Spleen (tissue), 11 donors: ENCODE results near the gene DAB1. TPM values are rescaled to one million over a fixed set of nuclear protein-coding genes. Genes with fewer than 3 reads are reported as not detected.

Experiments used
- DNase-seq: peaks from one replicate; pipeline ENCODE4 v3.0.0-alpha.2; 2020
- H3K27ac ChIP-seq, 8 donors: fragments of 200-600 bp; sonication (generic) in 7 of 8; 1 replicate in 4 of 8; 2 replicates in 4 of 8; pipeline versions ENCODE4 v1.5.0 to v1.8.0; 2016 to 2021; ENCODE audit warnings: inconsistent platforms in 4 of 8, mild to moderate bottlenecking in 4 of 8, moderate library complexity in 1 of 8
- H3K27me3 ChIP-seq, 7 donors: fragments of 200-600 bp; sonication (generic) in 6 of 7; replicated peaks in 1 of 7; 1 replicate in 4 of 7; 2 replicates in 3 of 7; pipeline versions ENCODE4 v1.5.0 to v1.8.0; 2016 to 2021; ENCODE audit warnings: inconsistent platforms in 3 of 7, mild to moderate bottlenecking in 1 of 7
- H3K36me3 ChIP-seq, 6 donors: fragments of 200-600 bp; sonication (generic) in 5 of 6; 1 replicate in 4 of 6; 2 replicates in 2 of 6; pipeline versions ENCODE4 v1.5.0 to v1.8.0; 2016 to 2021; ENCODE audit warnings: inconsistent platforms in 2 of 6
- H3K4me1 ChIP-seq, 6 donors: fragments of 200-600 bp; sonication (generic) in 5 of 6; 1 replicate in 3 of 6; 2 replicates in 3 of 6; pipeline versions ENCODE4 v1.5.0 to v1.8.0; 2016 to 2021; ENCODE audit warnings: inconsistent platforms in 3 of 6
- H3K4me3 ChIP-seq, 8 donors: fragments of 200-600 bp; sonication (generic) in 7 of 8; 1 replicate in 4 of 8; 2 replicates in 4 of 8; pipeline versions ENCODE4 v1.5.0 to v1.8.0; 2016 to 2021; ENCODE audit warnings: inconsistent platforms in 4 of 8, mild to moderate bottlenecking in 4 of 8, moderate library complexity in 2 of 8
- H3K9me3 ChIP-seq, 8 donors: fragments of 200-600 bp; sonication (generic) in 7 of 8; 1 replicate in 4 of 8; 2 replicates in 4 of 8; pipeline versions ENCODE4 v1.5.0 to v1.8.0; 2016 to 2021; ENCODE audit warnings: inconsistent platforms in 4 of 8
- POLR2A ChIP-seq, 3 donors: fragments of 450-650 bp; IDR thresholded peaks; one replicate each; pipeline ENCODE4 v1.5.1; 2017; ENCODE audit warnings: antibody characterized with exemption in 3 of 3, mild to moderate bottlenecking in 1 of 3
- POLR2AphosphoS5 ChIP-seq, 3 donors: sonication (generic); formaldehyde crosslinking; IDR thresholded peaks; one replicate each; pipeline ENCODE4 v1.5.1; 2017; ENCODE audit warnings: antibody characterized with exemption in 3 of 3
- WGBS, 5 donors: extraction: QIAGEN DNeasy Blood & Tissue Kit in 3 of 5; methylation state at CpG; one replicate each; pipeline versions ENCODE4 v1.1.5 to v1.1.7; 2013 to 2018; 5-methylcytosine and 5-hydroxymethylcytosine counted together
- intact Hi-C: fragments of 100-400 bp; cut with DNase I; formaldehyde crosslinking; loops from one replicate; pipeline ENCODE4 v1.15.0; 2023; ENCODE audit warnings: low total_unique reads
- polyA plus RNA-seq, 3 donors: library from polyadenylated mRNA; stranded (reverse); fragments of 200-250 nt; gene quantifications; one replicate each; pipeline ENCODE4 v1.2.1, GENCODE V29; 2013
- total RNA-seq, 7 donors: library from RNA; depleted of rRNA in 3 of 7; stranded (reverse); fragments of >200 nt in 3 of 7; fragmentation: NEBNext Ultra II Directional in 4 of 7; extraction: Animal tissue kit (Norgen Biotek cat#: 25700) in 4 of 7; gene quantifications; one replicate each; pipeline versions ENCODE4 v1.1.0 to v1.2.1, GENCODE V29; 2016 to 2021
- TF ChIP-seq, protein P1 (sequence below), 11 experiments: fragments of 200-600 bp in 7 of 11; fragments of 450-650 bp in 4 of 11; sonication (generic) in 4 of 11; IDR thresholded peaks in 8 of 11; conservative IDR thresholded peaks in 3 of 11; 1 replicate in 7 of 11; 2 replicates in 4 of 11; pipeline versions ENCODE4 v1.4.0 to v1.8.0; 2016 to 2021; ENCODE audit warnings: antibody characterized with exemption in 11 of 11, inconsistent platforms in 4 of 11, mild to moderate bottlenecking in 1 of 11
- donor health status: healthy with polysubstance abuse.
- donor health status: DM: no; HTN: no; CAD: no; lungs with moderate emphysema.
- donor health status: DM: no; HTN: no; CAD: no.
- donor health status: Bipolar disorder and iron deficiency.
- donor health status: healthy.
- donor health status: DM: no; HTN: no; CAD: no.
- donor health status: DM: yes; HTN: yes; CAD: no.

Gene DAB1
- total and polyA plus RNA-seq, 10 donors, result 0.03 to 0.70 (median 0.26) TPM; not detected in 1

GRCh38 chr1:57061369-57061768 lies 362.5 kb downstream of the DAB1 start:
- no peaks in the 10 kb centered on the region for H3K9me3 ChIP-seq
- 57 to 87% (median 78%) methylated on average over 1 of the region's 1 CpG for WGBS, 5 donors
- no peak overlapping the region for H3K27ac ChIP-seq
- no peaks in the 10 kb centered on the region for H3K27me3 ChIP-seq
- no peaks in the 10 kb centered on the region for H3K36me3 ChIP-seq
- intact Hi-C loops, result no loop called here
- no peak for DNase-seq
- no peaks in the 10 kb centered on the region for H3K4me1 ChIP-seq
- no peak overlapping the region for H3K4me3 ChIP-seq
- TF ChIP-seq POLR2AphosphoS5 (IDR thresholded peaks at IDR 0.05) (no peak), POLR2A (IDR thresholded peaks at IDR 0.05) (no peak)
- TF ChIP-seq, protein P1, sequence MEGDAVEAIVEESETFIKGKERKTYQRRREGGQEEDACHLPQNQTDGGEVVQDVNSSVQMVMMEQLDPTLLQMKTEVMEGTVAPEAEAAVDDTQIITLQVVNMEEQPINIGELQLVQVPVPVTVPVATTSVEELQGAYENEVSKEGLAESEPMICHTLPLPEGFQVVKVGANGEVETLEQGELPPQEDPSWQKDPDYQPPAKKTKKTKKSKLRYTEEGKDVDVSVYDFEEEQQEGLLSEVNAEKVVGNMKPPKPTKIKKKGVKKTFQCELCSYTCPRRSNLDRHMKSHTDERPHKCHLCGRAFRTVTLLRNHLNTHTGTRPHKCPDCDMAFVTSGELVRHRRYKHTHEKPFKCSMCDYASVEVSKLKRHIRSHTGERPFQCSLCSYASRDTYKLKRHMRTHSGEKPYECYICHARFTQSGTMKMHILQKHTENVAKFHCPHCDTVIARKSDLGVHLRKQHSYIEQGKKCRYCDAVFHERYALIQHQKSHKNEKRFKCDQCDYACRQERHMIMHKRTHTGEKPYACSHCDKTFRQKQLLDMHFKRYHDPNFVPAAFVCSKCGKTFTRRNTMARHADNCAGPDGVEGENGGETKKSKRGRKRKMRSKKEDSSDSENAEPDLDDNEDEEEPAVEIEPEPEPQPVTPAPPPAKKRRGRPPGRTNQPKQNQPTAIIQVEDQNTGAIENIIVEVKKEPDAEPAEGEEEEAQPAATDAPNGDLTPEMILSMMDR (IDR thresholded peaks at IDR 0.05 in 8 of 11, conservative IDR thresholded peaks at IDR 0.05 in 3 of 11), result no peak

- no peaks in the 10 kb centered on the region for H3K36me3 ChIP-seq
- H3K27me3 ChIP-seq, result no peaks in the 10 kb centered on the region
- WGBS, 5 donors, result 81 to 94% (median 89%) methylated on average over 3 of the region's 3 CpGs
- H3K9me3 ChIP-seq, result no peaks in the 10 kb centered on the region
- H3K27ac ChIP-seq, result no peak overlapping the region
- H3K4me1 ChIP-seq, result no peaks in the 10 kb centered on the region
- no peak overlapping the region for H3K4me3 ChIP-seq
- TF ChIP-seq POLR2AphosphoS5 (IDR thresholded peaks at IDR 0.05) (no peak), POLR2A (IDR thresholded peaks at IDR 0.05) (no peak)
- TF ChIP-seq, protein P1 (IDR thresholded peaks at IDR 0.05 in 8 of 11, conservative IDR thresholded peaks at IDR 0.05 in 3 of 11), result no peak
- DNase-seq, result no peak
- intact Hi-C loops, result no loop called here
Observed at GRCh38 chr1:57060451-57060850, 363.4 kb downstream of the DAB1 start.

- Histone ChIP-seq H3K27ac (no peak overlapping the region), H3K4me3 (no peak overlapping the region), H3K4me1 (no peaks in the 10 kb centered on the region), H3K9me3 (no peaks in the 10 kb centered on the region), H3K36me3 (no peaks in the 10 kb centered on the region), H3K27me3 (no peaks in the 10 kb centered on the region)
- TF ChIP-seq, protein P1 (IDR thresholded peaks at IDR 0.05 in 8 of 11, conservative IDR thresholded peaks at IDR 0.05 in 3 of 11), result no peak
- no peak for DNase-seq
- 79 to 93% (median 88%) methylated on average over 6 of the region's 6 CpGs for WGBS, 5 donors
- intact Hi-C loops, result no loop called here
Observed at GRCh38 chr1:57058652-57059501, 365.0 kb downstream of the DAB1 start.

DNA sequence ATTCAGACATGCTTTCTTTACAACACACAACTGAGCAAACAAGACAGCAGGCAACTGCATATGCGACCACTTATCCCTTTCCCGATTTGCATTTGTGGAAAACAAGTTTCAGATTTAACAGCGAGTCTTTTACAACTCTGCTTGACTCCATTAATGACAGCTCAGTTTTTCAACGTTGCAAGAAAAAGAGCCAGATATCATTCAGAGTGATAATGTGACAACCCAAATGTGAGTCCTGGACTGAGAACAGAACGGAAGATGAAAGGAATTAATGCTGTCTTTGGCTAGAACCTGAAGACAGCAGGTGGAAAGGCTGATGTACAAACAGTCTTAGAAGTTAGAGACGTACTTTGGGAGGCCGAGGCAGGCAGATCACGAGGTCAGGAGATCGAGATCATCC lies 375.0 kb downstream of the DAB1 start:
- WGBS, 5 donors, result 70 to 79% (median 72%) methylated on average over 9 of the region's 9 CpGs
- no peak overlapping the region for H3K27ac ChIP-seq
- H3K9me3 ChIP-seq, result no peaks in the 10 kb centered on the region
- H3K27me3 ChIP-seq, result no peaks in the 10 kb centered on the region
- intact Hi-C loops, result no loop called here
- H3K4me3 ChIP-seq, result no peak overlapping the region
- no peaks in the 10 kb centered on the region for H3K4me1 ChIP-seq
- H3K36me3 ChIP-seq, result no peaks in the 10 kb centered on the region
- TF ChIP-seq, protein P1 (IDR thresholded peaks at IDR 0.05 in 8 of 11, conservative IDR thresholded peaks at IDR 0.05 in 3 of 11), result no peak
- TF ChIP-seq POLR2AphosphoS5 (IDR thresholded peaks at IDR 0.05), result no peak
- no peak for TF ChIP-seq POLR2A (IDR thresholded peaks at IDR 0.05)
- DNase-seq, result no peak
